HepG2 (cell line): ENCODE measurements around the gene OSM. TPM values are rescaled to one million over a fixed set of nuclear protein-coding genes. Genes with fewer than 3 reads are reported as not detected.

Source experiments
- ARID5B ChIP-seq: IDR thresholded peaks from 2 replicates; pipeline ENCODE4 v1.4.0; 2020; ENCODE audit warnings: mild to moderate bottlenecking, missing genetic modification reagents
- MXD4 ChIP-seq: IDR thresholded peaks from 2 replicates; pipeline ENCODE4 v1.6.1; 2016; ENCODE audit warnings: mild to moderate bottlenecking, missing biosample characterization, missing genetic modification reagents
- SAP130 ChIP-seq: IDR thresholded peaks from 2 replicates; pipeline ENCODE4 v1.6.1; 2016; ENCODE audit warnings: low read depth
- SMC3 ChIP-seq: IDR thresholded peaks from 2 replicates; pipeline ENCODE4 v1.6.1; 2011; ENCODE audit warnings: low read length, improper control_type of control experiment
- STAG1 ChIP-seq: sonication (generic); formaldehyde crosslinking; IDR thresholded peaks from 2 replicates; pipeline ENCODE4 v1.4.0; 2020; ENCODE audit warnings: missing genetic modification reagents
- TFDP2 ChIP-seq: sonication (generic); formaldehyde crosslinking; IDR thresholded peaks from 2 replicates; pipeline ENCODE4 v1.4.0; 2020; ENCODE audit warnings: missing genetic modification reagents
- ZBTB39 ChIP-seq: sonication (generic); formaldehyde crosslinking; IDR thresholded peaks from 2 replicates; pipeline ENCODE4 v1.5.0; 2020; ENCODE audit warnings: missing genetic modification reagents
- ZBTB7B ChIP-seq: sonication (generic); formaldehyde crosslinking; IDR thresholded peaks from 2 replicates; pipeline ENCODE4 v1.4.0; 2020; ENCODE audit warnings: missing genetic modification reagents
- ZFP41 ChIP-seq: sonication (generic); formaldehyde crosslinking; IDR thresholded peaks from 2 replicates; pipeline ENCODE4 v1.4.0; 2020; ENCODE audit warnings: mild to moderate bottlenecking, missing genetic modification reagents, borderline replicate concordance
- ZFY ChIP-seq: sonication (generic); formaldehyde crosslinking; IDR thresholded peaks from 2 replicates; pipeline ENCODE4 v1.4.0; 2020; ENCODE audit warnings: missing genetic modification reagents
- ZNF281 ChIP-seq: sonication (generic); formaldehyde crosslinking; IDR thresholded peaks from 2 replicates; pipeline ENCODE4 v1.4.0; 2020; ENCODE audit warnings: missing genetic modification reagents, borderline replicate concordance
- ZNF362 ChIP-seq: sonication (generic); formaldehyde crosslinking; IDR thresholded peaks from 2 replicates; pipeline ENCODE4 v1.4.0; 2020; ENCODE audit warnings: missing genetic modification reagents, mild to moderate bottlenecking, borderline replicate concordance
- ZNF510 ChIP-seq: sonication (generic); formaldehyde crosslinking; IDR thresholded peaks from 2 replicates; pipeline ENCODE4 v1.4.0; 2020; ENCODE audit warnings: low read depth, mild to moderate bottlenecking, missing genetic modification reagents
- ZNF672 ChIP-seq: sonication (generic); formaldehyde crosslinking; IDR thresholded peaks from 2 replicates; pipeline ENCODE4 v1.8.1; 2022; ENCODE audit warnings: missing genetic modification reagents
- polyA plus RNA-seq, 8 experiments: library from polyadenylated mRNA; depleted of rRNA in 3 of 8; stranded (reverse) in 7 of 8; unstranded in 1 of 8; fragments of >200 nt; fragmentation: Illumina TruSeq in 4 of 8; extraction: Trizol in 4 of 8; gene quantifications; 2 replicates each; pipeline versions ENCODE4 v1.2.1 to v1.2.3, GENCODE V29; 2011 to 2016; ENCODE audit warnings: low read depth in 4 of 8, missing spikeins in 1 of 8, mixed read lengths in 1 of 8; ENCODE audit not compliant: insufficient read depth in 1 of 8
- total RNA-seq, 5 experiments: library from RNA; depleted of rRNA; stranded (reverse); fragments of >200 nt; fragmentation: Illumina TruSeq; extraction: Trizol; gene quantifications; 2 replicates each; pipeline ENCODE4 v1.2.3, GENCODE V29; 2016; ENCODE audit warnings: low read depth in 1 of 5

The OSM gene
- total and polyA plus RNA-seq, 2 of the 13 experiments (the other 11 are each of a cell fraction or from before 2014, with no cell fraction given), result not detected

GRCh38 chr22:30262917-30263741 lies 3.5 kb downstream of the OSM start (continued):
- peak; percentile 59 for TF ChIP-seq SMC3
- TF ChIP-seq ZNF281 (CRISPR knock-in tag), result no peak
- TF ChIP-seq ZNF510 (CRISPR knock-in tag), result no peak
- TF ChIP-seq ZFY, result peak; percentile 25; the same call in 1 of the 2 replicates
- TF ChIP-seq MXD4 (CRISPR knock-in tag), result 0 out of 2 replicates have a peak, but pooled peaks have one; percentile 31
- TF ChIP-seq ZBTB7B, result peak; percentile 51; the same call in 1 of the 2 replicates
- TF ChIP-seq ZNF362 (CRISPR knock-in tag), result no peak
- 0 out of 2 replicates have a peak, but pooled peaks have one; percentile 38 for TF ChIP-seq TFDP2 (CRISPR knock-in tag)
- TF ChIP-seq ARID5B (CRISPR knock-in tag), result no peak
- TF ChIP-seq SAP130 (CRISPR knock-in tag), result 0 out of 2 replicates have a peak, but pooled peaks have one; percentile 33
- TF ChIP-seq ZBTB39 (CRISPR knock-in tag), result no peak
- TF ChIP-seq ZFP41 (CRISPR knock-in tag), result no peak
- no peak for TF ChIP-seq ZNF672 (CRISPR knock-in tag)
- peak; percentile 52 for TF ChIP-seq STAG1 (CRISPR knock-in tag)
